GM19372 (cell line): Measurements from ENCODE around the gene STIM1.
"Not testable (repeated sequence)": the region's sequence is repeated elsewhere in the genome, so short reads cannot be mapped to it uniquely, and the experiment has no call there.

Source experiments
- ATAC-seq: cut with Tn5 transposase; IDR thresholded peaks from one replicate; pipeline ENCODE4 v1.9.1; 2021; ENCODE audit warnings: mild to moderate bottlenecking, low read depth, moderate library complexity; ENCODE audit not compliant: unreplicated experiment

Gene STIM1

GRCh38 chr11:3969613-3970012 lies 114.1 kb downstream of the STIM1 start:
- no peak for ATAC-seq

GRCh38 chr11:3970108-3970507 lies 114.6 kb downstream of the STIM1 start:
- no peak for ATAC-seq

GRCh38 chr11:3971756-3972404 lies 116.4 kb downstream of the STIM1 start:
- no peak for ATAC-seq

- ATAC-seq = no peak
Measured at GRCh38 chr11:3972431-3972830, 117.0 kb downstream of the STIM1 start.

GRCh38 chr11:3977078-3977477 lies 121.6 kb downstream of the STIM1 start:
- ATAC-seq = no peak

GRCh38 chr11:3981084-3981633 lies 125.7 kb downstream of the STIM1 start:
- no peak for ATAC-seq

GRCh38 chr11:3982431-3982830 lies 127.0 kb downstream of the STIM1 start:
- no peak for ATAC-seq

GRCh38 chr11:3983101-3983500 lies 127.6 kb downstream of the STIM1 start:
- no peak for ATAC-seq

- ATAC-seq = no peak
Measured at GRCh38 chr11:3984896-3985295, 129.4 kb downstream of the STIM1 start.

GRCh38 chr11:3985631-3986030 lies 130.2 kb downstream of the STIM1 start:
- ATAC-seq = no peak

GRCh38 chr11:3986301-3986700 lies 130.8 kb downstream of the STIM1 start:
- no peak for ATAC-seq

- ATAC-seq = no peak
Measured at GRCh38 chr11:3989276-3989920, 133.9 kb downstream of the STIM1 start.

GRCh38 chr11:3989921-3990290 lies 134.4 kb downstream of the STIM1 start:
- no peak for ATAC-seq

- ATAC-seq = no peak
Measured at GRCh38 chr11:3990406-3990805, 134.9 kb downstream of the STIM1 start.

- ATAC-seq = no peak
Measured at GRCh38 chr11:3992964-3993363, 137.5 kb downstream of the STIM1 start.

GRCh38 chr11:3994030-3994640 lies 138.7 kb downstream of the STIM1 start:
- no peak for ATAC-seq

GRCh38 chr11:3995307-3995706 lies 139.8 kb downstream of the STIM1 start:
- no peak for ATAC-seq

- ATAC-seq = no peak
Measured at GRCh38 chr11:3995949-3996554, 140.6 kb downstream of the STIM1 start.

GRCh38 chr11:3996651-3997050 lies 141.2 kb downstream of the STIM1 start:
- ATAC-seq = no peak

GRCh38 chr11:4004753-4005152 lies 149.3 kb downstream of the STIM1 start:
- ATAC-seq = not testable (repeated sequence)

- no peak for ATAC-seq
Measured at GRCh38 chr11:4006946-4007680, 151.6 kb downstream of the STIM1 start.
